GM12878 (cell line): ENCODE measurements around the gene BTF3. TPM values are rescaled to one million over a fixed set of nuclear protein-coding genes. Genes with fewer than 3 reads are reported as not detected.

Experiments used
- ATAC-seq: fragments of 200-7000 bp; cut with Tn5 transposase; 3 replicates; pipeline ENCODE4 v1.9.1; 2020; ENCODE audit warnings: mild to moderate bottlenecking, moderate library complexity
- BruUV-seq: library from RNA; stranded (reverse); fragments of 400-500 nt; replicated peaks from 2 replicates; lab custom pipeline; 2021; lab: Mats Ljungman, UMichigan
- CTCF ChIA-PET: fragments of 300-600 bp; sonication (Branson Sonifier 250); formaldehyde crosslinking; extraction: SDS; loops from one replicate; lab custom pipeline; 2021; ENCODE audit warnings: inconsistent platforms; lab: Yijun Ruan, JAX
- POLR2A ChIA-PET: fragments of 350-600 bp; formaldehyde crosslinking; extraction: SDS; loops from one replicate; lab custom pipeline; 2021; ENCODE audit warnings: inconsistent platforms; lab: Charles Lee
- RAD21 ChIA-PET: fragments of 300-600 bp; sonication (Branson Sonifier 250); formaldehyde crosslinking; loops from one replicate; lab custom pipeline; 2023; ENCODE audit warnings: antibody characterized with exemption; ENCODE audit not compliant: unreplicated experiment; lab: Charles Lee
- SMC1A ChIA-PET: fragments of 300-600 bp; sonication (Branson Sonifier 250); formaldehyde crosslinking; loops from one replicate; lab custom pipeline; 2023; ENCODE audit not compliant: unreplicated experiment, uncharacterized antibody; lab: Charles Lee
- DNase-seq: peaks from one replicate; pipeline ENCODE4 v3.0.0-alpha.2; 2011; ENCODE audit warnings: low read depth, low spot score
- FAIRE-seq: peaks from 3 replicates; lab custom pipeline; 2011; peaks lifted over from hg19 to GRCh38; lab: Jason Lieb, UNC
- H2AFZ ChIP-seq: 2 replicates; pipeline ENCODE4 v1.6.0; 2011; ENCODE audit warnings: low read depth, low read length, control low read depth; ENCODE audit not compliant: control insufficient read depth
- H3K27ac ChIP-seq: 2 replicates; pipeline ENCODE4 v1.5.1; 2011; ENCODE audit warnings: control low read depth; ENCODE audit not compliant: control insufficient read depth, insufficient read depth
- H3K27me3 ChIP-seq, 2 experiments: replicated peaks in 1 of 2; 2 replicates each; pipeline versions ENCODE4 v1.6.0 to v1.6.1; 2011; ENCODE audit warnings: low read length in 1 of 2; ENCODE audit not compliant: control insufficient read depth in 2 of 2, insufficient read depth in 2 of 2
- H3K36me3 ChIP-seq, 2 experiments: 2 replicates each; pipeline ENCODE4 v1.5.1; 2011; ENCODE audit warnings: low read length in 1 of 2; ENCODE audit not compliant: control insufficient read depth in 2 of 2, insufficient read depth in 2 of 2
- H3K4me1 ChIP-seq: 2 replicates; pipeline ENCODE4 v1.6.1; 2011; ENCODE audit warnings: mild to moderate bottlenecking, low read length, moderate library complexity, mixed read lengths; ENCODE audit not compliant: control insufficient read depth, insufficient read depth
- H3K4me2 ChIP-seq: 2 replicates; pipeline ENCODE4 v1.6.0; 2011; ENCODE audit warnings: control low read depth; ENCODE audit not compliant: control insufficient read depth, insufficient read depth
- H3K4me3 ChIP-seq: fragments of 200-600 bp; sonication (generic); 2 replicates; pipeline ENCODE4 v1.5.1; 2016
- H3K79me2 ChIP-seq: 2 replicates; pipeline ENCODE4 v1.6.0; 2011; ENCODE audit warnings: low read length; ENCODE audit not compliant: control insufficient read depth, insufficient read depth
- H3K9ac ChIP-seq: 2 replicates; pipeline ENCODE4 v1.8.0; 2011; ENCODE audit warnings: low read length, control low read depth, mixed read lengths; ENCODE audit not compliant: control insufficient read depth, insufficient read depth
- H3K9me3 ChIP-seq: replicated peaks from 3 replicates; pipeline ENCODE4 v1.5.1; 2011; ENCODE audit warnings: mild to moderate bottlenecking, low read length; ENCODE audit not compliant: control insufficient read depth, insufficient read depth
- H4K20me1 ChIP-seq: 2 replicates; pipeline ENCODE4 v1.6.0; 2011; ENCODE audit not compliant: control insufficient read depth, insufficient read depth
- CHD1 ChIP-seq: IDR thresholded peaks from 2 replicates; pipeline ENCODE4 v1.6.1; 2012; ENCODE audit warnings: low read depth, low read length, improper control_type of control experiment
- EZH2 ChIP-seq: IDR thresholded peaks from 2 replicates; pipeline ENCODE4 v1.6.1; 2012; ENCODE audit warnings: low read depth, mild to moderate bottlenecking, control low read depth, inconsistent platforms, low read length, borderline replicate concordance; ENCODE audit not compliant: control insufficient read depth
- HDGF ChIP-seq: fragments of 450-650 bp; IDR thresholded peaks from 2 replicates; pipeline ENCODE4 v1.6.1; 2016; ENCODE audit warnings: antibody characterized with exemption
- HSF1 ChIP-seq: fragments of 150-350 bp; IDR thresholded peaks from 2 replicates; pipeline ENCODE4 v1.6.1; 2014; ENCODE audit warnings: mild to moderate bottlenecking, low read depth, low read length
- JUNB ChIP-seq: IDR thresholded peaks from 2 replicates; pipeline ENCODE4 v1.6.1; 2016; ENCODE audit warnings: antibody characterized with exemption, mild to moderate bottlenecking
- LARP7 ChIP-seq: fragments of 450-650 bp; IDR thresholded peaks from 2 replicates; pipeline ENCODE4 v1.6.1; 2017; ENCODE audit warnings: mild to moderate bottlenecking
- MYB ChIP-seq: fragments of 150-350 bp; IDR thresholded peaks from 2 replicates; pipeline ENCODE4 v1.6.1; 2014; ENCODE audit warnings: mild to moderate bottlenecking, low read depth, low read length, borderline replicate concordance
- MYC ChIP-seq: IDR thresholded peaks from 2 replicates; pipeline ENCODE4 v1.6.1; 2011; ENCODE audit warnings: mild to moderate bottlenecking, low read length, moderate library complexity, inconsistent platforms; ENCODE audit not compliant: insufficient read depth, insufficient replicate concordance, insufficient read length, severe bottlenecking
- PAX5 ChIP-seq: IDR thresholded peaks from 2 replicates; pipeline ENCODE4 v1.6.1; 2011; ENCODE audit warnings: low read depth, low read length, borderline replicate concordance
- PML ChIP-seq: IDR thresholded peaks from 2 replicates; pipeline ENCODE4 v1.6.1; 2012; ENCODE audit warnings: low read length, inconsistent platforms
- TBL1XR1 ChIP-seq: IDR thresholded peaks from 2 replicates; pipeline ENCODE4 v1.6.1; 2012; ENCODE audit warnings: low read depth, low read length, improper control_type of control experiment
- WGBS: methylation state at CpG from one replicate; pipeline ENCODE4 v1.1.6; 2016; ENCODE audit warnings: low lambda C conversion rate; ENCODE audit not compliant: insufficient replicate concordance, insufficient coverage; ENCODE audit errors: missing lambda C conversion rate; 5-methylcytosine and 5-hydroxymethylcytosine counted together
- in situ Hi-C: fragments of 300-500 bp; cut with MboI; formaldehyde crosslinking; loops from 9 replicates; pipeline ENCODE4 v1.14.3; 2018; ENCODE audit warnings: mixed read lengths
- intact Hi-C: fragments of 100-400 bp; cut with micrococcal nuclease; formaldehyde crosslinking; loops from one replicate; pipeline ENCODE4 v1.14.2; 2022; ENCODE audit not compliant: unreplicated experiment
- polyA plus RNA-seq, 11 experiments: library from polyadenylated mRNA; depleted of rRNA in 4 of 11; unstranded in 6 of 11; stranded (reverse) in 5 of 11; fragments of >200 nt; fragmentation: Nextera tagmentation in 4 of 11; fragmentation: Illumina TruSeq in 1 of 11; extraction: Ambion mirVana in 4 of 11; extraction: Trizol in 1 of 11; gene quantifications; 1 replicate in 1 of 11; 2 replicates in 10 of 11; pipeline versions ENCODE4 v1.2.1 to v1.2.3, GENCODE V29; 2011 to 2016; ENCODE audit warnings: inconsistent platforms in 2 of 11, missing spikeins in 2 of 11, low read depth in 1 of 11
- total RNA-seq, 4 experiments: library from RNA; depleted of rRNA in 3 of 4; stranded (reverse); fragments of >200 nt in 3 of 4; fragmentation: Illumina TruSeq in 1 of 4; extraction: Trizol in 1 of 4; gene quantifications; 2 replicates each; pipeline versions ENCODE4 v1.2.1 to v1.2.3, GENCODE V29; 2013 to 2021

Gene BTF3
- total and polyA plus RNA-seq, 10 of the 15 experiments (the other 5 are each of a cell fraction or from before 2014, with no cell fraction given): 492 to 1,650 (median 904) TPM

GRCh38 chr5:73529081-73529480 is 30.8 kb downstream of the BTF3 start:
- intact Hi-C loops: no loop called here
- H4K20me1 ChIP-seq: no peaks in the 10 kb centered on the region
- TF ChIP-seq HDGF (no peak), HSF1 (no peak), JUNB (no peak), TBL1XR1 (no peak), PAX5 (no peak), MYB (no peak), LARP7 (no peak), PML (no peak), EZH2 (no peak), CHD1 (no peak), MYC (no peak)
- TF ChIP-seq, all 136 proteins: peak for 0
- ChIA-PET CTCF (interaction anchor here (0.8 to 4.1 kb wide), 2 partner anchors 8 to 284 kb away, joined by 3 to 28 read pairs; no protein-coding TSS in a partner anchor), RAD21 (no interaction called here), POLR2A (no interaction called here), SMC1A (no interaction called here)
- 40% methylated on average over 1 of the region's 1 CpG for WGBS
- Histone ChIP-seq H3K27me3 (no peaks in the 10 kb centered on the region; a peak in 1 of 4 replicates), H3K27ac (no peak overlapping the region), H3K4me2 (no peak overlapping the region), H3K9ac (no peak overlapping the region), H2AFZ (no peak overlapping the region), H3K4me1 (no peaks in the 10 kb centered on the region), H3K9me3 (no peaks in the 10 kb centered on the region), H3K4me3 (no peak overlapping the region), H3K36me3 (no peaks in the 10 kb centered on the region), H3K79me2 (no peaks in the 10 kb centered on the region)
- no peak for DNase-seq
- ATAC-seq: no peak
- in situ Hi-C loops: no loop called here
- FAIRE-seq: no peak
- BruUV-seq: no TSS peak
